Uterine smooth muscle cell (primary cell): ENCODE results near the gene PTRH1. TPM values are rescaled to one million over a fixed set of nuclear protein-coding genes. Genes with fewer than 3 reads are reported as not detected.

ENCODE experiments used
- total RNA-seq: library from RNA; depleted of rRNA; stranded (reverse); fragments of >200 nt; gene quantifications from 2 replicates; pipeline ENCODE4 v1.2.3, GENCODE V29; 2014

PTRH1 gene
- 19.7 and 21.7 TPM in 2 replicates for total RNA-seq

GRCh38 chr9:127715470-127716337 lies at the start of gene PTRH1, which contains the start of gene TTC16:
Gene PTRH1, minus strand, starts transcription at chr9:127715663. Its CDS starts 24 bp downstream, at chr9:127715639.
Gene TTC16, plus strand, starts transcription at chr9:127716079. Its CDS starts 67 bp downstream, at chr9:127716146.

GRCh38 chr9:127734747-127735529 lies 19.5 kb upstream of the PTRH1 start, which contains the start of gene TOR2A:
Gene TOR2A, minus strand, starts transcription at chr9:127735294. Its CDS starts 24 bp downstream, at chr9:127735270.

GRCh38 chr9:127706836-127707241 lies 8.6 kb downstream of the PTRH1 start, which contains the start of gene CFAP157:
Gene CFAP157, plus strand, starts transcription at chr9:127706988. Its CDS starts 44 bp downstream, at chr9:127707032.

Other genes with a start within 250 kb of the PTRH1 start
- gene STXBP1, start 103.4 kb downstream of the PTRH1 start, total RNA-seq: 58.5 and 64.5 TPM in 2 replicates
- under 0.01 TPM in 1 of 2 replicates, not detected in the other for gene CFAP157, start 8.7 kb downstream of the PTRH1 start, total RNA-seq
- gene TTC16, start 416 bp upstream of the PTRH1 start, total RNA-seq: 0.11 TPM in 1 of 2 replicates, not detected in the other
- gene TOR2A, start 19.6 kb upstream of the PTRH1 start, total RNA-seq: 2.6 and 2.7 TPM in 2 replicates
- gene SH2D3C, start 63.0 kb upstream of the PTRH1 start, total RNA-seq: 0.11 and 0.25 TPM in 2 replicates
- 44.3 and 46.0 TPM in 2 replicates for gene CDK9, start 70.4 kb upstream of the PTRH1 start, total RNA-seq
- 62.2 and 69.2 TPM in 2 replicates for gene FPGS, start 87.2 kb upstream of the PTRH1 start, total RNA-seq
- 5.8 and 7.1 TPM in 2 replicates for gene ENG, start 139.0 kb upstream of the PTRH1 start, total RNA-seq
- gene AK1, start 162.0 kb upstream of the PTRH1 start, total RNA-seq: 15.1 and 15.2 TPM in 2 replicates
- gene ST6GALNAC6, start 183.9 kb upstream of the PTRH1 start, total RNA-seq: 26.1 and 29.6 TPM in 2 replicates
- gene ST6GALNAC4, start 201.4 kb upstream of the PTRH1 start, total RNA-seq: 19.5 and 21.9 TPM in 2 replicates
- 1.2 and 3.1 TPM in 2 replicates for gene PIP5KL1, start 215.1 kb upstream of the PTRH1 start, total RNA-seq
- 13.0 and 14.3 TPM in 2 replicates for gene DPM2, start 222.2 kb upstream of the PTRH1 start, total RNA-seq